ENCODE data around the gene RASAL2. TPM values are rescaled to one million over a fixed set of nuclear protein-coding genes. Genes with fewer than 3 reads are reported as not detected.

Gene RASAL2
- total and polyA plus RNA-seq, 9 of the 15 experiments (the other 6 are each of a cell fraction or from before 2014, with no cell fraction given) = 0.13 to 1.0 (median 0.62) TPM

DNA sequence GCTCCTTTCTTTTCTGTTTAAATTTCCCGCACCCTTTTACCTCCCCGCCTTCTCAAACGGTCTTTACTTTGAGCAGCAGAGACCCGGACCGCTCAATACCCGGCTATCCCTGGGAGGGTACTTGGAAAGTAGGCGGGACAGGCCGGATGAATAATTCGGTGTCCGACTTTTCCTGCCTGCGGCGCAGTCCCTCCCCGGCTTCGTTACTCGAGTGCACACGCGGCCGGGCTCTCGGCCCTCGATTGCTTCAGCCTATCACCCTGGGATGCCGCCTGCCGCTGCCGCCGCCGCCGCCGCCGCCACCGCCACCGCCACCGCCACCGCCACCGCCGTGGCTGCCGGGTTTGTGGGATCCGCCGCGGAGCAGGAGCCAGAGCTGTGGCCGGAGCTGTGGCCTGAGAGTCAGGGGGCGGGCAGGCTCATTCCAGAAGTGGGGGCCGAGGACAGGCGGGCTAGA is 382 bp upstream of the RASAL2 start (continued):
- TF ChIP-seq PBX2 (CRISPR knock-in tag; IDR thresholded peaks at IDR 0.05; ENCODE audit: low read depth) (no peak), PBX2 (tag; conservative IDR thresholded peaks at IDR 0.05; ENCODE audit: low read depth) (peak; percentile 27; the same call in 1 of the 2 replicates), ZNF785 (CRISPR knock-in tag; IDR thresholded peaks at IDR 0.05) (no peak), KLF1 (tag; IDR thresholded peaks at IDR 0.05) (no peak), ZBTB17 (CRISPR knock-in tag; IDR thresholded peaks at IDR 0.05) (peak; percentile 100), ZNF184 (CRISPR knock-in tag; IDR thresholded peaks at IDR 0.05) (no peak), CREB3L1 (IDR thresholded peaks at IDR 0.05; ENCODE audit: borderline replicate concordance, low read depth) (peak; percentile 66; the same call in 1 of the 2 replicates), MEF2D (tag; conservative IDR thresholded peaks at IDR 0.05; ENCODE audit: low read depth) (no peak), ZFP91 (CRISPR knock-in tag; IDR thresholded peaks at IDR 0.05) (no peak), ZNF324 (CRISPR knock-in tag; IDR thresholded peaks at IDR 0.05) (no peak), CHD4 (IDR thresholded peaks at IDR 0.05; ENCODE audit: insufficient read depth, insufficient replicate concordance, low read depth, low read length, poor library complexity, severe bottlenecking) (no peak), ZNF175 (CRISPR knock-in tag; IDR thresholded peaks at IDR 0.05; ENCODE audit: low read depth) (no peak), PRPF4 (IDR thresholded peaks at IDR 0.05; ENCODE audit: insufficient read depth, low read depth, low read length, poor library complexity, severe bottlenecking) (no peak), RBM22 (IDR thresholded peaks at IDR 0.05; ENCODE audit: low read depth, low read length, poor library complexity, severe bottlenecking) (no peak)
- TF ChIP-seq, protein P1, sequence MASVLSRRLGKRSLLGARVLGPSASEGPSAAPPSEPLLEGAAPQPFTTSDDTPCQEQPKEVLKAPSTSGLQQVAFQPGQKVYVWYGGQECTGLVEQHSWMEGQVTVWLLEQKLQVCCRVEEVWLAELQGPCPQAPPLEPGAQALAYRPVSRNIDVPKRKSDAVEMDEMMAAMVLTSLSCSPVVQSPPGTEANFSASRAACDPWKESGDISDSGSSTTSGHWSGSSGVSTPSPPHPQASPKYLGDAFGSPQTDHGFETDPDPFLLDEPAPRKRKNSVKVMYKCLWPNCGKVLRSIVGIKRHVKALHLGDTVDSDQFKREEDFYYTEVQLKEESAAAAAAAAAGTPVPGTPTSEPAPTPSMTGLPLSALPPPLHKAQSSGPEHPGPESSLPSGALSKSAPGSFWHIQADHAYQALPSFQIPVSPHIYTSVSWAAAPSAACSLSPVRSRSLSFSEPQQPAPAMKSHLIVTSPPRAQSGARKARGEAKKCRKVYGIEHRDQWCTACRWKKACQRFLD (CRISPR knock-in tag; IDR thresholded peaks at IDR 0.05) = 0 out of 2 replicates have a peak, but pooled peaks have one; percentile 42
- TF ChIP-seq, protein P2, sequence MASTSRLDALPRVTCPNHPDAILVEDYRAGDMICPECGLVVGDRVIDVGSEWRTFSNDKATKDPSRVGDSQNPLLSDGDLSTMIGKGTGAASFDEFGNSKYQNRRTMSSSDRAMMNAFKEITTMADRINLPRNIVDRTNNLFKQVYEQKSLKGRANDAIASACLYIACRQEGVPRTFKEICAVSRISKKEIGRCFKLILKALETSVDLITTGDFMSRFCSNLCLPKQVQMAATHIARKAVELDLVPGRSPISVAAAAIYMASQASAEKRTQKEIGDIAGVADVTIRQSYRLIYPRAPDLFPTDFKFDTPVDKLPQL (IDR thresholded peaks at IDR 0.05; ENCODE audit: extremely low read depth, insufficient read length) = no peak

Data from K562 (cell line).